Mesenchymal stem cell (in vitro differentiated cells and primary cell): Measurements from ENCODE around the gene PID1.
"Not testable (repeated sequence)": the region's sequence is repeated elsewhere in the genome, so short reads cannot be mapped to it uniquely, and the experiment has no call there.

Source experiments
- DNase-seq: peaks from one replicate; pipeline ENCODE4 v3.0.0-alpha.2; 2013
- H2AFZ ChIP-seq: one replicate; pipeline ENCODE4 v1.6.1; 2013; ENCODE audit warnings: low read depth, mild to moderate bottlenecking, control low read depth, inconsistent platforms, low read length, moderate library complexity
- H2AK5ac ChIP-seq: 2 replicates; pipeline ENCODE4 v1.6.1; 2013; ENCODE audit warnings: low read length, moderate library complexity, mild to moderate bottlenecking, inconsistent platforms; ENCODE audit not compliant: severe bottlenecking
- H2BK120ac ChIP-seq: one replicate; pipeline ENCODE4 v1.6.1; 2013; ENCODE audit warnings: low read depth, mild to moderate bottlenecking, inconsistent platforms, low read length, moderate library complexity
- H2BK12ac ChIP-seq, 2 experiments: one replicate each; pipeline ENCODE4 v1.6.1; 2013; ENCODE audit warnings: inconsistent platforms in 2 of 2, low read length in 2 of 2, mild to moderate bottlenecking in 2 of 2, moderate library complexity in 2 of 2, control low read depth in 1 of 2
- H2BK15ac ChIP-seq: one replicate; pipeline ENCODE4 v1.6.1; 2013; ENCODE audit warnings: mild to moderate bottlenecking, low read depth, inconsistent platforms; ENCODE audit not compliant: poor library complexity, severe bottlenecking
- H2BK5ac ChIP-seq: 2 replicates; pipeline ENCODE4 v1.6.1; 2013; ENCODE audit warnings: low read depth, mild to moderate bottlenecking, low read length, control low read depth, inconsistent platforms; ENCODE audit not compliant: poor library complexity, severe bottlenecking
- H3K14ac ChIP-seq, 2 experiments: one replicate each; pipeline ENCODE4 v1.6.1; 2013; ENCODE audit warnings: inconsistent platforms in 2 of 2, low read length in 2 of 2, control low read depth in 1 of 2, mild to moderate bottlenecking in 1 of 2, moderate library complexity in 1 of 2
- H3K18ac ChIP-seq, 2 experiments: one replicate each; pipeline ENCODE4 v1.6.1; 2013; ENCODE audit warnings: inconsistent platforms in 2 of 2, low read length in 2 of 2, control low read depth in 1 of 2, low read depth in 1 of 2, mild to moderate bottlenecking in 1 of 2
- H3K23ac ChIP-seq, 2 experiments: one replicate each; pipeline ENCODE4 v1.6.1; 2013; ENCODE audit warnings: inconsistent platforms in 2 of 2, low read length in 2 of 2, mild to moderate bottlenecking in 2 of 2, moderate library complexity in 2 of 2, control low read depth in 1 of 2
- H3K27ac ChIP-seq: 2 replicates; pipeline ENCODE4 v1.5.1; 2013; ENCODE audit warnings: mild to moderate bottlenecking, moderate library complexity, low read length, control low read depth, inconsistent platforms; ENCODE audit not compliant: poor library complexity, severe bottlenecking
- H3K27me3 ChIP-seq, 2 experiments: 2 replicates each; pipeline versions ENCODE4 v1.6.1 to v1.7.0; 2013; ENCODE audit warnings: low read length in 2 of 2, mild to moderate bottlenecking in 2 of 2, moderate library complexity in 2 of 2, control low read depth in 1 of 2, inconsistent platforms in 1 of 2; ENCODE audit not compliant: control insufficient read depth in 1 of 2, insufficient read depth in 1 of 2
- H3K36me3 ChIP-seq, 2 experiments: 2 replicates each; pipeline versions ENCODE4 v1.6.1 to v1.7.0; 2013; ENCODE audit warnings: low read length in 2 of 2, control low read depth in 1 of 2, inconsistent platforms in 1 of 2, low read depth in 1 of 2, mild to moderate bottlenecking in 1 of 2; ENCODE audit not compliant: insufficient read depth in 2 of 2, control insufficient read depth in 1 of 2
- H3K4ac ChIP-seq, 2 experiments: one replicate each; pipeline ENCODE4 v1.6.1; 2013; ENCODE audit warnings: inconsistent platforms in 2 of 2, low read length in 2 of 2, mild to moderate bottlenecking in 2 of 2, moderate library complexity in 2 of 2, control low read depth in 1 of 2, low read depth in 1 of 2
- H3K4me1 ChIP-seq: 2 replicates; pipeline ENCODE4 v1.6.1; 2013; ENCODE audit warnings: low read depth, low read length, control low read depth; ENCODE audit not compliant: control insufficient read depth, insufficient read depth
- H3K4me2 ChIP-seq: 2 replicates; pipeline ENCODE4 v1.6.1; 2013; ENCODE audit warnings: low read length, mild to moderate bottlenecking, inconsistent platforms; ENCODE audit not compliant: poor library complexity, severe bottlenecking
- H3K4me3 ChIP-seq, 2 experiments: 2 replicates each; pipeline versions ENCODE4 v1.5.1 to v1.7.0; 2013; ENCODE audit warnings: low read length in 2 of 2, mild to moderate bottlenecking in 2 of 2, control low read depth in 1 of 2, low read depth in 1 of 2; ENCODE audit not compliant: insufficient read depth in 1 of 2
- H3K79me1 ChIP-seq: replicated peaks from 2 replicates; pipeline ENCODE4 v1.6.1; 2013; ENCODE audit warnings: mild to moderate bottlenecking, control low read depth, low read length, inconsistent platforms; ENCODE audit not compliant: poor library complexity, severe bottlenecking
- H3K9ac ChIP-seq: 2 replicates; pipeline ENCODE4 v1.7.0; 2013; ENCODE audit warnings: mild to moderate bottlenecking, low read length, moderate library complexity
- H3K9me3 ChIP-seq: 2 replicates; pipeline ENCODE4 v1.7.0; 2013; ENCODE audit warnings: mild to moderate bottlenecking, low read length; ENCODE audit not compliant: control insufficient read depth
- H4K8ac ChIP-seq: one replicate; pipeline ENCODE4 v1.6.1; 2013; ENCODE audit warnings: inconsistent platforms, mild to moderate bottlenecking, low read length, moderate library complexity
- H4K91ac ChIP-seq: one replicate; pipeline ENCODE4 v1.6.1; 2013; ENCODE audit warnings: mild to moderate bottlenecking, low read length, inconsistent platforms
- WGBS: methylation state at CpG from one replicate; pipeline ENCODE4 v1.1.7; 2013; ENCODE audit warnings: mixed read lengths; 5-methylcytosine and 5-hydroxymethylcytosine counted together

Gene PID1

DNA sequence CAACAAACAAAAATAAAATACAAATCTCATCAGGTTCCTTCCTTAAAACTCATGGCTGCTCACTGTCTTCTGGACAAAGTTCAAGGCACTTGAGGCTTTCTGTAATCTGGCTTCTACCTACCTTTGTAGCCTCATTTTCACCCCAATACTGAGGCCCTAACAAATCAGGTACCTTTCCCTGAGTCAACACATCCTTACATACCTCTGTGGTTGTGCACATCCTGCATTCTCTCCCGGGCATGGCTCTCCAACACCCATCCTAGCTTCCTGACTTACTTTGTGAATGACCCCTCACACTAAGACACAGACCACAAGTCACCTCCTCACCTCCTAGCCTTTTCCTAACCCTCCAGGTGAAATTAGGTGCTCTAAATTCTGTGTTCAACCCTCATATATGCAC lies 190.9 kb downstream of the PID1 start:
- Histone ChIP-seq H2BK12ac (no peak overlapping the region), H3K4me1 (no peaks in the 10 kb centered on the region), H3K27me3 (no peaks in the 10 kb centered on the region), H3K4me3 (no peak overlapping the region), H3K18ac (no peak overlapping the region), H2BK120ac (no peak overlapping the region), H3K4ac (no peak overlapping the region), H2BK5ac (no peak overlapping the region), H3K79me1 (no peaks in the 10 kb centered on the region), H2BK15ac (no peak overlapping the region), H3K4me2 (no peak overlapping the region), H3K36me3 (no peaks in the 10 kb centered on the region), H3K14ac (no peak overlapping the region), H4K8ac (no peak overlapping the region), H2AFZ (no peak overlapping the region), H3K27ac (no peak overlapping the region), H3K9ac (no peak overlapping the region), H3K9me3 (peaks cover 6% of the 10 kb centered on the region), H4K91ac (no peak overlapping the region), H3K23ac (no peak overlapping the region), H2AK5ac (no peak overlapping the region)
- no peak for DNase-seq
- WGBS, result 32% methylated on average over 1 of the region's 1 CpG

GRCh38 chr2:229076886-229077285 lies 194.2 kb downstream of the PID1 start:
- H2BK5ac ChIP-seq, H3K27me3 ChIP-seq, H3K4me2 ChIP-seq, H2AK5ac ChIP-seq, H3K4me3 ChIP-seq, H3K9me3 ChIP-seq, H3K23ac ChIP-seq, H2BK15ac ChIP-seq, H3K36me3 ChIP-seq, H3K14ac ChIP-seq, H3K27ac ChIP-seq, H3K4ac ChIP-seq, H2BK120ac ChIP-seq, H2BK12ac ChIP-seq, H3K4me1 ChIP-seq, H3K18ac ChIP-seq, H4K91ac ChIP-seq, H2AFZ ChIP-seq, H4K8ac ChIP-seq, H3K79me1 ChIP-seq, H3K9ac ChIP-seq, DNase-seq: not testable (repeated sequence)
- WGBS, result 82% methylated on average over 2 of the region's 2 CpGs

- peaks cover 6% of the 10 kb centered on the region for H3K9me3 ChIP-seq
These were observed 197.2 kb downstream of the PID1 start for GRCh38 chr2:229073935-229074334.

DNA sequence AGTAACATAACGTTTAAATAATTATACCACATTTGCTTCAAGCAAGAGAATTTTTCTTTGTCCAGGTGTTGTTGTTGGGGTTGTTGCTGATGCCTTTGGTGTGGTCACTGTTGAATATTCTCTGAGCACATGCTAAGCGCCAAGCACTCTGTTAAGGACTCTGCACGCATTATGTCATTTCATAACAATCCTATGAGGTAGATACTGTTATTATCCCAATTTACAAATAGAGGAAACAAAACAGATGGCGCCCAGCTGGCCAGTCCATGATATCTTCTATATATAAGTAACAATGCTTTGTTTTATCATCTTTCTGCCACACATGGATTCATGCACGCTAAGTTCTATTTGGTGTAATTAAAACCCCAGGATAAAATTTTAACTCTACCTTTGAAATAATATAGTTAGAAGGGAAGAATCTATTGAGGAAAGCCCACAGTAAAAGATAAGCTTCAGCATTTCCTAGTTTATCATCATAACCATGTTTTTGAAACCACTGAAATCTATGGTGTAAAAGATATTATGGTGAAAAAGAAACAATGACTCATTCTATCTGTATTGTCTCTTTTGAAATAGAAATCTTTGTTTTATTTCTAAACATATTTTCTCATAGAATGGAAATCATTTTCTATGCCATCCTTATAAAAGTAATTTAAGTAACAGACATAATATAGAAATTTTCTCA lies 199.7 kb downstream of the PID1 start:
- no peak overlapping the region for H3K4ac ChIP-seq
- no peak overlapping the region for H2BK5ac ChIP-seq
- 90% methylated on average over 2 of the region's 5 CpGs for WGBS
- DNase-seq, result no peak
- no peaks in the 10 kb centered on the region for H3K79me1 ChIP-seq
- no peak overlapping the region for H3K14ac ChIP-seq
- H2BK120ac ChIP-seq, result no peak overlapping the region
- H3K18ac ChIP-seq, result no peak overlapping the region
- H3K23ac ChIP-seq, result no peak overlapping the region
- no peak overlapping the region for H4K91ac ChIP-seq
- H2BK15ac ChIP-seq, result no peak overlapping the region
- no peak overlapping the region for H2AFZ ChIP-seq
- H3K4me1 ChIP-seq, result no peaks in the 10 kb centered on the region
- peaks cover 6% of the 10 kb centered on the region for H3K9me3 ChIP-seq
- no peak overlapping the region for H3K4me3 ChIP-seq
- H4K8ac ChIP-seq, result no peak overlapping the region
- no peak overlapping the region for H3K9ac ChIP-seq
- no peaks in the 10 kb centered on the region for H3K36me3 ChIP-seq
- H3K27ac ChIP-seq, result no peak overlapping the region
- no peak overlapping the region for H2AK5ac ChIP-seq
- H2BK12ac ChIP-seq, result no peak overlapping the region
- H3K27me3 ChIP-seq, result no peaks in the 10 kb centered on the region
- H3K4me2 ChIP-seq, result no peak overlapping the region

More at GRCh38 chr2:229073935-229074334, 197.2 kb downstream of the PID1 start:
- Histone ChIP-seq H2BK15ac (no peak overlapping the region), H3K4ac (no peak overlapping the region), H3K9ac (no peak overlapping the region), H3K36me3 (no peaks in the 10 kb centered on the region), H2BK120ac (no peak overlapping the region), H3K4me2 (no peak overlapping the region), H2AK5ac (no peak overlapping the region), H3K4me1 (no peaks in the 10 kb centered on the region), H3K27me3 (no peaks in the 10 kb centered on the region), H3K23ac (no peak overlapping the region), H4K8ac (no peak overlapping the region), H3K18ac (no peak overlapping the region), H2BK5ac (no peak overlapping the region), H2BK12ac (no peak overlapping the region), H3K4me3 (no peak overlapping the region), H2AFZ (no peak overlapping the region), H3K79me1 (no peaks in the 10 kb centered on the region), H4K91ac (no peak overlapping the region), H3K14ac (no peak overlapping the region), H3K27ac (no peak overlapping the region)
- WGBS, result 71% methylated on average over 1 of the region's 2 CpGs
- no peak for DNase-seq
